ENCODE data around the gene TMEM132C.

TMEM132C gene

DNA sequence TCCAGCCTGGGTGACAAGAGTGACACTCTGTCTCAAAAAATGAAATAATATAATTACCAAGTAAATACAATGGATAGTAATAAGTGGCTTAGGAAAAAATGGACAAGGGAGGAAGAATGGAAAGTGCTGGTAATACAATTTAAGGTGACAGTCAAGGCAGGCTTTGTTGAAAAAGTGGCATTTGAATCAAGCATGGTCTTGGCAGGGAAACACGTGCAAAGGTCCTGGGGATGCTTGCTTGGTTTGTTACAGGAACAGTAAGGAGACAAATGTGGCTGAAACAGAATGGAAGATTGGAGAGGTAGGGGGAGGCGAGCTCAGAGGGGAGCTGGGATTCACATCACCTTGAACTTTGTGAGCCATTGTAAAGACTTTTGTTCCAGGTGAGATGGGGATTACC, 153.2 kb downstream of the TMEM132C start:
- no peak for DNase-seq (ENCODE audit: low spot score)

DNA sequence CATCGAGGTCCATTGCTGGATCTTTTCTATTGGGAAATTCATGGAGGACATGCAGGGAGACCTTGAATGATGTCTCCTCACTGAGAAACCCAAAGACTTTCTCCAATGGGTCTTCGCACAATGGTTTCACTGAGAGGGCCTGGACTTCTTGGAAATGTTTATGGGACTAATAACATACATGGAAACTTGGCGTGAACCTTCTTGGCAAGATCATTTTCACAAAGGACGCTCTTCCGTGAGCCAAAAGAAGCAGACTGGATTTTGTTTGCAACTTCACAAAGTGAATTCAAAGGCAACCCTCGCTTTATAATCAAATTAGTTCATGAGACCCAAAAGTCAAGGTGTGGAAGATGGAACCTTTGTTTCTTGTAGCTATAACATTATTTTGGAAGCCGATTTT, 154.4 kb downstream of the TMEM132C start:
- DNase-seq (ENCODE audit: low spot score), result no peak

DNA sequence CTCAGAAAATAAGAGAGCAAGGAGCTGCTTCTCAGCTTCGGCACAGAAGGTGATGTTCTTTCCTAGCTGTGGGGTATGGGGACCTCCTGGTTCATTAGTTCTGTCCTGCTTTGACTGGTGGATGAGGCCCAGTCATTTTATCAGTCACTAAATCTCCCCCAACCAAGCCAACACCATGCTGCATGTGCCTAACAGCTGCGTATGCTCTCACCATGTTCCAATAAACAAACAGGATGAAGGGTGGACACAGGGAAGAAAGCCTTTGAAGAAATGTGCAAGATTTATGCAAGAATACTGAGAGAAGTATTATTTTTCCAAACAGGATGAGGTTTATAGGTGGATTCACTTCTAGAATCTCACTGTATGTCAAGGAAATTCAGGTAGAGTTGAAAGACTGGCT, 156.2 kb downstream of the TMEM132C start:
- no peak for DNase-seq (ENCODE audit: low spot score)

DNA sequence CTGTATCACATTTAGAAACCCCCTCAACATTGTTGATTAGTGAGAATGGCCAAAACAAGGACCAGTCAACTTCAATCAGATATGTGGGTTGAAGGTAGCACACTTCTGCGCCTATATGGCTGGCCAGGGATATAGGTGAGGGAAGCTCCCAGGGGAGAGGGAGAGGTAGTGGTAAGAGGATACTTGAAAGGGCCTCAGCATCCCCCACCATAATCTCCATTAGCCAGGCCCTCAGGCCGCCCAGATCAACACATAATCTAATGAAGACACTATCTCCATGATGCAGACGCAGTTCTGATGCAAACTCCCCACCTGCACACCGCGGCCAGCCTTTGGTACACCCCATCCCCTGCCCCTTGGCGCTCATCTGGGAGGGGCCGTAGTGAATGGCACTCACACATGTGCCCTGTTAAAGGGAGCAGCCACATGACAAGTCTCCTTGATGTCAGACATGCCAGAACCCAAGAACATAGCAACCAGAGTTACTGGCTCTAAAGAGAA, 158.0 kb downstream of the TMEM132C start:
- no peak for DNase-seq (ENCODE audit: low spot score)

DNA sequence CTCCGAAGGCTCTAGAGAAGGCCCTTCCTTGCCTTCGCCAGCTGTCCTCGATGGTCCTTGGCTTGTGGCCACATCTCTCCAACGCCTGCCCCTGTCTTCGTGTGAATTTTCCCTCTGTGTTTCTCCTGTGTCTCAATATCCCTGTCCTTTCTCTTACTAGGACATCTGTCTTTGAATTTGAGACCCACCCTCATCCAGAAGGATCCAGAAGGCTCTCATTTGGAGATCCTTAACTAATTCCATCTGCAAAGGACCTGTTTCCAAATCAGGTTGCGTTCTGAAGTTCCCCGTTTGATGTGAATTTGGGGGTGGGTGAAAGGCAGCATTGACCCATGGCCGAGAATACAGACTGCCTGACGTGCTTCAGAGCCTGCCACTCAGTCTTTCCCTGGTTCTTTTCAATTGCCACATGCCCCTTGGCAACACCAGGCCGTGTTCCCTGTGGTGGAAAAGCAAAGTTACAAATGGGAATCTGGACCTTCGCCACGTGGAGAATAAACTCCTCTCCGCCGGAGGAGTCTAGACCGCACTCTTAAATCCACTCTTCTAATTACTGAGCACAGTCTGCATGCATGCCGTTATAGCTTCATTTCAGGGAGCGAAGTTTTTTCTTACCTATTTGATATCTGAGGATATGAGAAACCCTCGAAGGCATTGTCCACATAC, 158.8 kb downstream of the TMEM132C start:
- no peak for DNase-seq (ENCODE audit: low spot score)

DNA sequence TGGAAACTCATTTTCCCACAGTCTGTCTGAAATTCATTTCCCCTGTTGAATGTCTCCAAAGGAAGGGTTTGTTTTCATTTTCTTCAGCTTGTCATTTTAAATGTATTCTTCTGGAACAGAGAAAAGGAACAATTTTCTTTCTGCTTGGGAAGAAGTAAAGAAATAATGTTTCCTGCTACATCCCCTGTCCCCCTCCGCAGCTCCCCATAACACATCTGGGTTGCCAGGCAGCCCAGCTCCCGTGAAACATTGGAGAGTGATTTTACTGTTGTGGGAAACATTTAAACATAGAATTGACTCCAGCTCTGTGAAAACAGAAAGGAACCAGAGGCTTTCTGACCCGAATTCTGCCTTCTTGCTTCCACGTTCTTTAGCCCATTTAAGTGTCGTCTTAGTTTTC, 159.5 kb downstream of the TMEM132C start:
- DNase-seq (ENCODE audit: low spot score), result no peak

DNA sequence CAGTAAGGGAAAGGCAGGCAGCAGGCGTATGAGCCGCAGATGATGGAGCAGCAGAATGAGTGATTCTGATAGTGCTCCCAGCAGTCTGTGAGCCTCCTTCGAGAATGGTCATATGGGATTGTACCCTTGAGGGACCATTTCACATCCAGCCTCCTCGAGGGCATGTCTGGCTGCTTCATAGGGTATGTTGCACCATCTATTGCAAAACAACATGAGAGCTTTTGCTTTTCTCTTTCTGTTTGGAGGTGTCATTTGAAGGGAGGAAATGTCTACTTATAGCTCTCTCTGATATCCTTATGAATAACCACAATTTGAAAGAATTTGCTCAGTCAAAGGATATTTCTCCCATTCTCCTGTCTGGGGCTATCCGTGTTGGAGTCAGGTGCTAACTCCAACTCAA, 172.8 kb downstream of the TMEM132C start:
- DNase-seq (ENCODE audit: low spot score), result no peak

DNA sequence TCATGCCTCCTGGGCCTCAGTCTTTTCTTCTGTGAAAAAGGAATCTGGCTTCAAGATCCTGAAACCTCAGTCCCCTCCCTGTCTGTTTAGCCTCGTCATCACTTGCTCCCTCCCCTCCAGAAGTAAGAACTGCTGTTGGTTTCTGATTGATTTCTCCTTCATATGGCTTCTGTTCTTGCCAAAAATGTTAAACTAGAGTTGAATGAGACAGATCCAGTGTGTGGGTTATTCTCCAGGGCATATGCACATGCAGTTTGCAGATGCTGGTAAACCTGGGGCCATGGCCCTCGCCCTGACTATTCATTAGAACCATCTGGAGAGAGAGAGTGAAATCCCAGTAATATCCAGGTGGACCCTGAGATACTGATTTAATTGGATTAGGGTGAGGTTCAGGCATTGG, 175.1 kb downstream of the TMEM132C start:
- no peak for DNase-seq (ENCODE audit: low spot score)

DNA sequence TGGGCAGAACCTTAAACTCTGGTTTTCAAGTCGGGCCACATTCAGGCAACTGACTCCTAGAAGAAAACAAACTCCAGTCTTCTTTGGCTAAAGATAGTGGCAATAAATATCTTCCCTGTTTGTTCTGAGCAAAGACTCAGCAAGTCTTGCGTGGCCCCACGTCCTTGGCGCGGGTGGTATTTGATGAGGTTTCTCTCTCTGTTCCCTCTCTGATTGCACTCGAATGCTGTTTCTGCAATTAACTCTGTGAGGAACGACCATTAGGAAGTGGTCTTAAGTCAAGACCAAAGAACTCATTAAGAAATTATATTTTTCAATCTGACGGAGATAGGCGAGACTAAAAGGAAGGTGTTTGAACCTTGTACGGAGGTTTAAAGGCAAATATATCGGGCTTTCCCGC, 177.6 kb downstream of the TMEM132C start:
- DNase-seq (ENCODE audit: low spot score), result no peak

DNA sequence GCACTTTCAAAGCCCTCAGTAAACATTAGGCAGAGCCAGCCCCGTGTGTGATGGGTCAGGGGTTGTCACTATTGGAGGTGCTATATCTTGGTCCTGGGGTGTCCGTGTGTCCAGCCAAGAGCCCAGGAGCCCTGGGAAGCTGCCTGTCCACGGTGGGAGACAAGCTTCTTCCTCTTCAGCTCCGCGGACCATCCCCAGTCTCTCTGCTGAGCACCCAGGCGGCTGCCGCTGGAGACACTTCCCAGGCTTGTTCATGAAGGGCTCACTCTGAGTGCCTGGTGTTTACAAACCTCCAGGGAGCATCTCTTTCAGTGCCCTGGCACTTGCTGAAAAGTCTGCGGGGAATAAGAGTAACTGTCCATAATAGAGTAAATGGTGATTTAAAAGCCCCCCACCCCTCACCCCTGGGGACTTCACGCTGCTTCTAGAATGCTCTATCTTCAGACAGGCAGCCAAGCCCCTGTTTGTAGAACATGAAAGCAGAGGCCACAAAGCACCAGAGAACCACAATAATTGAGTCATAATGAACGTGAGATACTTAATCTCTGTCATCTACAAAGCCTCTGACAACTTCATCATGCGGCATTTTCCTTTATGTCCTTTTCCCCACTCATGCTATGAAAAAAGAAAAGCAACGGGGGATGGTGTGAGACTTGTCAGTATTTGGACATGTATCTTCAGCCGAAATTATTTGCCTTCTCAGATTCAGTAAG, 178.6 kb downstream of the TMEM132C start:
- no peak for DNase-seq (ENCODE audit: low spot score)

DNA sequence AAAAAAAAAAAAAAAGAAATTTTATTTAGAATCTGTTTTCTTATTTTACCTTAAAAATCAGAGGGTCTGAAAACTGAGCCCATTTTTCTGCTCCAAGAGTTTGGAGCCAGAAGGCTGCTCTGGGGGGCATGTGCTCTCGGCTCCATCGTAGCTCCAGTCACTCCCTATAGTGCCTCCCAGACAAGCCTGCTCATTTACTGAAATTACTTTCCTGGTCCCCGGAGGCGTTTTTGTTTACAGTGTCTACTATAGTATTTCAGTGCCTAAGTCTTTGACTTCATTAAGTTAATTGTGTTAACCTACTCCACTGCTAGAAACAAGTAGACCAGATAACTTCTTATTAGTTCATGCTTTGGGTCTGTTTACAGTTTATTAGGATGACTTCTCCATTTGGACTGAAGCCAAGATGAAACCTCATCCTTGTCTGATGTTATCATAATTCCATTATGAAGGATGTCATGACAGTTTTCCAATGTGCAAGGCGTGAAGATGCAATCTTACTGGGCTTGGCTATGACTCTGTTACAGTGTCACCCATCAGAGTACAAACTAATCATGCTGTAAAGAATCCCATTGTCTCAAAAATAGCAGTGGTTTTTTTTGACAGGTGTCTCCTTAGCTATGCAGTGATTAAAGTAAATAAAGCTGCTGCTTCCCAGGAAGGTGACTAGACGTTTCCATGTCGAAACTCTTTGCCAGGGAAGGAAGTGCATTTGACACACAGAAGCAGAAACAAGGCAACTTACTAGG, 182.3 kb downstream of the TMEM132C start:
- DNase-seq (ENCODE audit: low spot score), result no peak

DNA sequence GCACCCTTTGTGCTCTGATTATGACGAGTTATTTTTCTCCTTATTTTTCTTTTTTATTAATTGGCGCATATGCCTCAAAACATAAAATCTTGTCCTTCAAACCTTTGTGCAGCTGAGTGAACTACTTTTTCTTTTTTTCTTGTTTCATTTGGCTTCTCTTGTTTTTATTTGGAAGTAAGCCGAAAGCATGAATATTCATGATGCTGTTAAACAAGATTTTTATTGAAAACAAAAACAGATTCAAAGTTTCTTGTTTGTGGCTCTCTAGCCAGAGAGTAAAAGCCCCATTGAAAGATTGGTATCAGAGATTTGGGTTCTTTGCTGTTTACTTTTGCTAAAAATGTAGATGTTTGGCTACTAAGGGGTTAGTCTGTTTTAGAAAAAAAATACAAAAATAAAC, 183.8 kb downstream of the TMEM132C start:
- DNase-seq (ENCODE audit: low spot score), result no peak

DNA sequence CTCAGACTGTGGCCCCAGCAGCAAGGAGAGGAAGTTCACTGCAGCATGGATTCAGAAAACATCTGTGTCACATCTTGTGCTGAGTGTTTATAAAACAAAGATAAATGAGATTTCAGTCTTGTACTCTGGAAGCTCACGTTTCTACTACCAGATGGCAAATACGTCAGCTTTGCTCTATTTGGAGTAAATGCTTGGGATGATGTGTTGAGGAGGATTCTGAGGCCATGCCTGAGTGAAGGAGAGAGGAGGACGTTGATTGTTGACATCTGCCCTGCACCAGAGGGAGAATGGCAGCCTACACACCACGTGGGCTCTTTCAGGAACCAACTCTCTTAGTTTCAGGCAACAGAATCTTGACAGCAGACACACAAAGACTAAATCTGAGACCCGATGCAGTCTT, 188.9 kb downstream of the TMEM132C start:
- no peak for DNase-seq (ENCODE audit: low spot score)

DNA sequence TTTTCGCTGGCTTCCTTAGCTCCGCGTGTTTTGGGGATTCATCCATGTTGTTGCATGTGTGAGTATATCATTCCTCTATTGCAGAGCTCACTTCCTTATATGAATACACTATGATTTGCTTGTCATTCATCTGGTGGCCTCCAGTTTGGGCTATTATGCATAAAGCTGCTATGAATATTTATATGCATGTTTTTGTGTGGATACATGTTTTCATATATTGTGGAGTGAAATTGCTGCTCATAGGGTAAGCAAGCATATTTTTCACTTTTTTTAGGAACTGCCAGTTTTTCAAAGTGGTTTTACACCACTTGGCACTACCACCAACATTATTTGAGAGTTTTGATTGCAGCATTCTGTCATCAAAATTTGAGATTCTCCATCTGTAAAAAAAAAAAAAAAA, 190.0 kb downstream of the TMEM132C start:
- no peak for DNase-seq (ENCODE audit: low spot score)

DNA sequence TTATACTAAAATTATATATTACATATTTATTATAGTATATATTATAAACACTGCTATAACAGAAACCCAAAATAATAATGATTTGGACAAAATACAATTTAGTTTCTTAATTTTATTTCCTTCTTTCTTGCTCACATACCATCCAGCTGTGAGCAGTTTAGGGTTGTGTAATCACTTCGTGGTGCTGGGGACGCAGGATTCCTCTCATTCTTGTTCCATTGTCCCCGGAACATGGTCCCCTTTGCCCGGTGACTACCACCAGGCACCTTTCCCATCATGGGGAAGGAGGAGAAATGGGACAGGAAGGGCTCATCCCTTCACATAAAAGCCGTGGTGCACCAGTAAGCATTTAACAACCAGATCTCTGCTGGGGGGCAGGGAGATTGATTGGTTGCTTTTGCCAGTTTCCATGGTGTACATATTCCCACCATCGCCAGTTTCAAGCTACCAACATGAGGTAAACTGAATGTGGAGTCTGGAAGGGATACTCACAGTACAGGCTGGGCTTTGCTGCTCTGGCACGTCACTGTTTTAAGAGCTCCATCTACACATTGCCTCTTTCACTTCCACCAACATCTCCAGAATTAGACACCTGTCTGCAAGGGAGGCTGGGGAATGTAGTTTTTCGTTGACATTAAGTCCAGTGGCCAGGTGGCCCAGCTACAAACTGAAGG, 191.5 kb downstream of the TMEM132C start:
- no peak for DNase-seq (ENCODE audit: low spot score)

DNA sequence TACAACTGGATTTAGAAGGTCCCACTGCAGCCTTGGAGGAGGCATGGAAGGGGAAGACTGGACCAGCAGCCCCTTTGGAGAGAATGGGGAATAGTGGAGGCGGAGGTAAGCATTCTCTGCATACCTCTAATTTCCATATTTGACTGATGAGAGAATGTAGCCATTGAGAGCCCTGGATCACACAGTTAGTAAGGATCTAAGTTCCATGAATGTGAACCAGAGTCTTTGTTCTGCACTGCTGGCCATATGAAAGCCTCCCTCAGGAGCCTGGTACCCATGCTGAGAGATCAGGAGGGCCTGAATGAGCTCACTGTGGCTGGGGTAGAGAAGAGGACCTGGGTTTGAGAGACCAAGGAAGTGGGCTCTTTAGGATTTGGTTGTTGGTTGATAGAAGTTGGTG, 192.1 kb downstream of the TMEM132C start:
- no peak for DNase-seq (ENCODE audit: low spot score)

DNA sequence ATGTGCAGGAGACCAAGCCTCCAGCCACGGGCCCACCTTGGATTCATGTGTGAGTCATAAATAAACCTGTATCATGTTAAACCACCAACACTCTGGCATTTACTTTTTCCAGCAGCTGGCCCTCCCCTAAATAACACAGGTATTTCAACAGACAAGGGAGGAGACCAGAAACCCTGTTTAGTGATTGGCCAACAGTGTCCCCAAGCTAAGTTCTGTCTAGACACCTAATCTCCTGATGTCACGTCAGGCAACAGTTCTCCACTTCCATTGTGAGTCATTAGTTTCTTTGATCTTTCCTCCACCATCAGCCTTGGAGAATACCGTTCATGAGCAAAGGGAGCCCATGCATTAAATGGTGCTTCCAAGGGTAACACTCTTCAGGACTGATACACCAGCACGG, 196.9 kb downstream of the TMEM132C start:
- no peak for DNase-seq (ENCODE audit: low spot score)

DNA sequence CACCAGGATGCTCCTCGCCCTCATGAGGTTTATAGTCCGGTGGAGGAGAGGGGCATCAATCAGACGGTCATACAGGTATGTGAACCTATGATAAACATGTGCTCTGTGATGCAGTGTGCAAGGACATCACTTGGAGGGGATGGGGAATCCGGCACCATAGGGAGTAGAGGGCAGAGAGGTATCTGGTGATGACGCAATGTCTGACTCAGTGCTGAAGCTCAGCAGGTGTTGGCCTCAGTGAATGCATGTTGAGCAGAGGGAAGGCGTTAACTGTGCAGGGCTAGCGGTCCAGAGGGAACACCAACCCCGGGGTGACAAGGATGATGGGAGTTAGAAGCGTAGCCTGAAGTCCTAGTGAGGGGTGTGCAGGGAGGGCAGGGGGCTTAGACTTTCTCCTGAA, 200.9 kb downstream of the TMEM132C start:
- DNase-seq (ENCODE audit: low spot score), result no peak

DNA sequence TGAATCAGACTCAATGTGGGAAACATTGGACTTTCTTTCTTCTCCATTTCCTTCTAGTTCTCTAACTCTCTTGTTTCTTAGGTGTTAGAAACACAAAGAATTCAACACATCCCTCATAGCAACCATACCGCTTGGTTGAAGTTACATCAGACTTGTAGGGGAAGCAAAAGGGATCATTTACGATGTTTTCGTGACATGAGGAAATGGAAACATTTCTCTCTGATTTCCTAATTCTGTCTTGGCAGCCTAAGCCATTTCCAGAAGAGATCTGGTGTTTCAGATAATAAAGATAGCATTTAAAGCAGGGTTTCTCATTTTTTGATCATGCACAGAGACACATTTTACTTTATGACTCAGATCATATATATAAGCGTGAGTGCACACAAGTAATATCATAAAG, 202.0 kb downstream of the TMEM132C start:
- no peak for DNase-seq (ENCODE audit: low spot score)

DNA sequence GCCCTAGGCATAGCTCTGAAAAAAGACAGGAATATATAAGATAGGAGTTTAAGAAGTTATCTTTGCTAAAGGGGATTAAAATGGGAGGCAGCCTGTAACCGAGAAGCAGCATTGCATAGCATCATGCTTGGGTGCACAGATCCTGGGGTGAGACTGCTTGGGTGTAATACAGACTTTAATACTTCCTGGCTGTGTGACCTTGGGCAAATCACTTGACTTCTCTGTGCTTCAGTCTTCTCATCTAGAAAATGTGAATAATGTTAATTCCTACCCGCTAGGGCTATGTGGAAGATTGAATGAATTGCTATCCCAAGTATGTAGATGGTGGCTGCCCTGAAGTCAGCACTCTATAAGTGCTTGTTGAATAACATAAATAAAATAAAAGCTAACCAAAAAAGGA, 204.5 kb downstream of the TMEM132C start:
- no peak for DNase-seq (ENCODE audit: low spot score)

DNA sequence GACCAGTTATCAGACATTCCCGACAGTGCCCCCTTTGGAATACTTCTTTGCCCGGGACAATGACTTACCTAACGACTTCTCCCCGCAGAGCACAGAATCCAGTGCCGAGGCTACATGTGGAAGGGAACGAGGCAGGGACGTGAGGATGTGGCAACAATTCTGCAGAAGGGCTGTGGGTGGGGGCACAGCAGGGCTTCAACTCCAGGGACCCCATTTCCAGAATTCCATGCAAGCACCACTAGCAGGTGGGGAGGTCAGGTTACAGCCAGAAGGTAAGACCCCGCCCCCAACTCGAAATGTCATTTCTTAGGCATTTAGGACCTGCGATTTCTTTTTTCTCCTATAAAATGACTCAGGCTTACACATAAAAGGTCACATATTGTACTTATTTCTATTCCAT, 207.9 kb downstream of the TMEM132C start:
- no peak for DNase-seq (ENCODE audit: low spot score)

DNA sequence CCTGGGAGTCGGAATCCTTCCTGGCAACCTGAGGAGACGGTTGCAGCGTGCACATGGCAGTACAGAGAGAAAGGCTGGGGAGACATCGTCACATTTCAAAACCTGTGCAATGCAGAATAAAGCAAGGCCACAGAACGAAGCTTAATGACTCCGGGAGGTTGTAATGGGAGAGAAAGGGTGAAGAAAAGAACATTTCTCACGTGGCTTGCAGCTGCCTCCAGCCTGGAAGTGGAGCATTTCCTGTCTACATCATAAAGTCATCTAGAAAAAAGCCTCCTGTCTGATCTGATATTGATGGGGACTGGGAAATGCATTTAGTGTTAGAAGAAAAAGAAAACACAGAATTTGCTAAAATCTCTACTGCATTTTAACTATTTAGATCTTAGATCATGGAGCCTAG, 209.3 kb downstream of the TMEM132C start:
- no peak for DNase-seq (ENCODE audit: low spot score)

All from NAMALWA (cell line).